ENCODE measurements around the gene NDST1.

Gene NDST1

GRCh38 chr5:150484964-150485692 is 22.8 kb upstream of the NDST1 start:
- Histone ChIP-seq H3K9me3 (ENCODE audit: control insufficient read depth, insufficient read depth, low read length) (no peaks in the 10 kb centered on the region), H3K4me1 (ENCODE audit: insufficient read depth, low read length) (peaks cover 44% of the 10 kb centered on the region), H3K36me3 (ENCODE audit: insufficient read depth, low read length) (no peaks in the 10 kb centered on the region), H3K9ac (ENCODE audit: low read depth, low read length) (peak overlapping the region; percentile 71)

GRCh38 chr5:150485693-150486401 is 22.1 kb upstream of the NDST1 start:
- Histone ChIP-seq H3K9me3 (ENCODE audit: control insufficient read depth, insufficient read depth, low read length) (no peaks in the 10 kb centered on the region), H3K9ac (ENCODE audit: low read depth, low read length) (peak overlapping the region; percentile 71), H3K36me3 (ENCODE audit: insufficient read depth, low read length) (no peaks in the 10 kb centered on the region), H3K4me1 (ENCODE audit: insufficient read depth, low read length) (peaks cover 50% of the 10 kb centered on the region)

- H3K36me3 ChIP-seq (ENCODE audit: insufficient read depth, low read length), result no peaks in the 10 kb centered on the region
- H3K4me1 ChIP-seq (ENCODE audit: insufficient read depth, low read length), result peaks cover 54% of the 10 kb centered on the region
- peak overlapping the region; percentile 71 for H3K9ac ChIP-seq (ENCODE audit: low read depth, low read length)
- H3K9me3 ChIP-seq (ENCODE audit: control insufficient read depth, insufficient read depth, low read length), result no peaks in the 10 kb centered on the region
These were observed 21.3 kb upstream of the NDST1 start for GRCh38 chr5:150486402-150487198.

GRCh38 chr5:150487199-150488061 is 20.5 kb upstream of the NDST1 start:
- Histone ChIP-seq H3K36me3 (ENCODE audit: insufficient read depth, low read length) (no peaks in the 10 kb centered on the region), H3K9ac (ENCODE audit: low read depth, low read length) (peak overlapping the region; percentile 71; the same call in 1 of the 2 replicates)

GRCh38 chr5:150488519-150489359 is 19.2 kb upstream of the NDST1 start:
- Histone ChIP-seq H3K4me1 (ENCODE audit: insufficient read depth, low read length) (peaks cover 56% of the 10 kb centered on the region), H3K36me3 (ENCODE audit: insufficient read depth, low read length) (no peaks in the 10 kb centered on the region), H3K9ac (ENCODE audit: low read depth, low read length) (no peak overlapping the region), H3K9me3 (ENCODE audit: control insufficient read depth, insufficient read depth, low read length) (no peaks in the 10 kb centered on the region)

More at GRCh38 chr5:150487199-150488061, 20.5 kb upstream of the NDST1 start:
- Histone ChIP-seq H3K4me1 (ENCODE audit: insufficient read depth, low read length) (peaks cover 57% of the 10 kb centered on the region), H3K9me3 (ENCODE audit: control insufficient read depth, insufficient read depth, low read length) (no peaks in the 10 kb centered on the region)

- Histone ChIP-seq H3K4me1 (ENCODE audit: insufficient read depth, low read length) (peaks cover 56% of the 10 kb centered on the region), H3K9ac (ENCODE audit: low read depth, low read length) (no peak overlapping the region), H3K36me3 (ENCODE audit: insufficient read depth, low read length) (no peaks in the 10 kb centered on the region), H3K9me3 (ENCODE audit: control insufficient read depth, insufficient read depth, low read length) (no peaks in the 10 kb centered on the region)
These were observed 18.3 kb upstream of the NDST1 start for GRCh38 chr5:150489360-150490295.

GRCh38 chr5:150490296-150490669 is 17.6 kb upstream of the NDST1 start:
- Histone ChIP-seq H3K4me1 (ENCODE audit: insufficient read depth, low read length) (peaks cover 56% of the 10 kb centered on the region), H3K9ac (ENCODE audit: low read depth, low read length) (no peak overlapping the region), H3K9me3 (ENCODE audit: control insufficient read depth, insufficient read depth, low read length) (no peaks in the 10 kb centered on the region), H3K36me3 (ENCODE audit: insufficient read depth, low read length) (no peaks in the 10 kb centered on the region)

- H3K4me1 ChIP-seq (ENCODE audit: insufficient read depth, low read length), result peaks cover 56% of the 10 kb centered on the region
- H3K9ac ChIP-seq (ENCODE audit: low read depth, low read length), result no peak overlapping the region
- no peaks in the 10 kb centered on the region for H3K9me3 ChIP-seq (ENCODE audit: control insufficient read depth, insufficient read depth, low read length)
- H3K36me3 ChIP-seq (ENCODE audit: insufficient read depth, low read length), result no peaks in the 10 kb centered on the region
These were observed 17.2 kb upstream of the NDST1 start for GRCh38 chr5:150490754-150491153.

GRCh38 chr5:150491876-150492275 is 16.1 kb upstream of the NDST1 start:
- Histone ChIP-seq H3K4me1 (ENCODE audit: insufficient read depth, low read length) (peaks cover 56% of the 10 kb centered on the region), H3K9ac (ENCODE audit: low read depth, low read length) (no peak overlapping the region), H3K9me3 (ENCODE audit: control insufficient read depth, insufficient read depth, low read length) (no peaks in the 10 kb centered on the region), H3K36me3 (ENCODE audit: insufficient read depth, low read length) (no peaks in the 10 kb centered on the region)

GRCh38 chr5:150492621-150493020 is 15.3 kb upstream of the NDST1 start:
- Histone ChIP-seq H3K9me3 (ENCODE audit: control insufficient read depth, insufficient read depth, low read length) (no peaks in the 10 kb centered on the region), H3K36me3 (ENCODE audit: insufficient read depth, low read length) (no peaks in the 10 kb centered on the region), H3K9ac (ENCODE audit: low read depth, low read length) (no peak overlapping the region), H3K4me1 (ENCODE audit: insufficient read depth, low read length) (peaks cover 56% of the 10 kb centered on the region)

GRCh38 chr5:150496098-150496497 is 11.8 kb upstream of the NDST1 start:
- Histone ChIP-seq H3K9me3 (ENCODE audit: control insufficient read depth, insufficient read depth, low read length) (no peaks in the 10 kb centered on the region), H3K36me3 (ENCODE audit: insufficient read depth, low read length) (no peaks in the 10 kb centered on the region), H3K9ac (ENCODE audit: low read depth, low read length) (no peak overlapping the region), H3K4me1 (ENCODE audit: insufficient read depth, low read length) (peaks cover 40% of the 10 kb centered on the region)

- peaks cover 36% of the 10 kb centered on the region for H3K4me1 ChIP-seq (ENCODE audit: insufficient read depth, low read length)
- no peak overlapping the region for H3K9ac ChIP-seq (ENCODE audit: low read depth, low read length)
- H3K36me3 ChIP-seq (ENCODE audit: insufficient read depth, low read length), result no peaks in the 10 kb centered on the region
These were observed 11.4 kb upstream of the NDST1 start for GRCh38 chr5:150496534-150496933.

More at GRCh38 chr5:150496534-150496933, 11.4 kb upstream of the NDST1 start:
- H3K9me3 ChIP-seq (ENCODE audit: control insufficient read depth, insufficient read depth, low read length), result no peaks in the 10 kb centered on the region

Data from ES-I3 (cell line).